HG03571 (cell line): ENCODE measurements around the gene RNF187.

Experiments
- ATAC-seq: cut with Tn5 transposase; IDR thresholded peaks from one replicate; pipeline ENCODE4 v1.9.1; 2021; ENCODE audit not compliant: unreplicated experiment

The RNF187 gene

DNA sequence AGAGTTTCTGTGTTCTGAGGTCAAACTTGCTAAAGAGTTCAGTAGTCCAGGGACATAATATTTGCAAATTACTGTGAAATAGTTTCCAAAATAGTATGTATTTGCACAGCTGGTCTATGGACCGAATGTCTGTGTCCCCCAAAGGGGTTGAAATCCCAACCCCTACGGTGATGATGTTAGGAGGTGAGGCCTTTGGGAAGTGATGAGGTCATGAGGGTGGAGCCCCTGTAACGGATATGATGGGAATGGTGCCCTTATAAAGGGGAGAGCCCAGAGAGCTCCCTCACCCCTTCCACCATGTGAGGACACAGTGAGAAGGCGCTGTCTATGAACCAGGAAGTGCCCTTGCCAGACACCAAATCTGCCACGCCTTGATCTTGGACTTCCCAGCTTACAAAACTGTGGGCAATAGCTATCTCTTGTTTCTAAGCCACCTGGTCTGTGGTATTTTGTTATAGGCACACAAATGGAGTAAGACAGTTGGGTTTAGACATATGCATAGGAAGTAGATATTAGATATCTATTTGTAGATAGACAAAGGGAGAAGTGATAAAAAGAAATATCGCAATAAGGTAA, 21.7 kb downstream of the RNF187 start:
- ATAC-seq, result no peak

DNA sequence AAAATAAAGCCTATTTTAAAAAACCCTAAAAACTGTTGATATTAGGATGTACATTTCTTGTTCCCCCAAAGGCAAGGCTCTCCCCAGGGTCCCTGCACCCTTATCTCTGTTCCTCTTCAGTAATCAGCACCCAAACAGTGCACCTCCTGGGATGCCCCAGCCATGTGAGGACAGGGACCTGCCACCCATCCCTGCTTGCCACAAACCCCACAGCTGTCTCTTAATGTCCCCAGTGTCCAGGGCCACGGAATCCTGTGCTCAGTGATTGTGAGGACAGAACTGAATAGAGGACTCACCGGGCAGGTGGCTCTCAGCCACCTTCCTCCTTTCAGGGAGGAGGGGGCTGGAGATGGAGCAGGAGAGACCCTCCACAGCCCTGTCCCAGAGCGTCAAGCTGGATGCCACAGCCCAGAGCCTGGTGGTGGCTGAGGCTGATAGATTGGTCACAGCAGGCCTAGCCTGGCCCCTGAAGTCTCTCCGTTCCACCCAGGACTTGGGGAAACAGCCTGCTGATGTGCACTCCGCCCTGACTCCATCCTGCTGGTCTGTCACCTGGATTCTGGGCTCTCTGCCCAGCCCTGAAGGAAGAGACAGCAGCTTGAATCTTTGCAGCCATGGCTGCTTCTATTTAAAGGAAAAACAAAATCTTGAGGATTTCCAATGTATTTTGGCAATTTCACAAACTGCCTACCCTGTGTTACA, 23.1 kb downstream of the RNF187 start:
- no peak for ATAC-seq

DNA sequence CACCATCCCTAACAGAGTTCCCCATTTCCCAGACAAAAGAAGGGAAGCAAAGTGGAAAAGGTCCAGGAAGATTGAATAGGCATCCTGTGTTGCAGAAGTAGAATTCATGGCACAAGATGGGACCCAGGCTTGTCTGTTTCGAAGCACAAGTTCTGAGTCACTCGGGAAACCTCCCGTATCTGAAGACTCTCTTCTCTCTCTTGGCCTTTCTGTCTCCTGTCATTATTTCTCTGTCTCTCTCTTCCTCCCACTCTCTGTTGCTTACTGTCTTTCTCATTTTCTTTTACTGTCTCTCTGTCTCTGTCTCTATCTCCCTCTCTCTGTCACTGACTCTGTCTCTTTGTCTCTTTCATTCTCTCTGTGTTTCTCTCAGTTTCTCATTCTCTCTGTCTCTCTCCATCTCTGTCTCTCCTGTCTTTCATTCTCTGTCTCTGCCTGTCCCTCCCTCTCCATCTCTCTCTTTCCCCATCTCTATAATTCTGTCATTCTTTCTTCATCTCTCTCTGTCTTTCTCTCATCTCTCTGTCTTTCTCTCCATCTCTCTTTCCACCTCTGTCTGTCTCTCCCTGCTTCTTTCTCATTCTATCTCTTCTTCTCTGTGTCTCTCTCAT, 23.7 kb downstream of the RNF187 start:
- ATAC-seq, result no peak

DNA sequence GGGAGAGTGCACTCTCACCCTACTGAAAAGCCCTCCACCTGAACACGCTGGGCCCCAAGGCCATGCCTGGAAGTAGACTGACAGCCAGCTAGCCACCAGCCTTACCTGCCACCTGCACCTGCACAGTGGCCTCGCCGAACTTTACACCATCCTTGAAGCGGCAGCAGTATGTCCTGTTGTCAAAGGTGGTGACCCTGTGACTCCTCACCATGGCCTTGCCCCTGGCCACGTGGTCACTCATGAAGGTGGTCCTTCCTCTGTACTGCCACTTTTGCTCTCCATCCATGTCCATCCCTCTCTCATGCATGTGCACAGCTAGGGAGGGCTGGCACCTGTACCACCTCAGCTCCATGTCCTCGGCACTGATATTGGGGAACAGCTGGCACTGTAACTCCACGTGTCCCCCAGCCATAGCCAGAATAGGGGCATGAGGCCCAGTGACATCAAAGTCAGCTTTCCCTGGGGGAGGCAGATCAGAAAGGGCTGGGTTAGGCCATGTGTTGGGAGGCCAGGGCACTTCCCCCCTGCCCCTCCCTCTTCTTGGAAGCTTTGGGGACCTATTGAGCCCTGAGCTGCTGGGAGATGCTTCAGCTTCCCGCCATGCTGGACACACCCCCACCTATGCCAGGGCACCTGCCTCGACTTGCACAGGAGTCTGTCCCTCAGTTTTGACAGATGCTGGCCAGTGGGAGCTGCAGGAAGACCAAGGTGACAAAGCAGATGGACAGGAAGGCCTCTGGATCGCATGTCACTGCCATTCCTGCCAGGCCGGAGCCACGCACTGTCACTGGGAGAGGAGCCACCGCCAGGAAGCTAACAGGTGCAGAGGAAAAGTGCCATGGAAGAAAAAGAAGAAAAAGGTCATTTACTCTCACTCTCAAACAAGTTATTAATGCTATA, 24.6 kb downstream of the RNF187 start:
- ATAC-seq, result no peak

DNA sequence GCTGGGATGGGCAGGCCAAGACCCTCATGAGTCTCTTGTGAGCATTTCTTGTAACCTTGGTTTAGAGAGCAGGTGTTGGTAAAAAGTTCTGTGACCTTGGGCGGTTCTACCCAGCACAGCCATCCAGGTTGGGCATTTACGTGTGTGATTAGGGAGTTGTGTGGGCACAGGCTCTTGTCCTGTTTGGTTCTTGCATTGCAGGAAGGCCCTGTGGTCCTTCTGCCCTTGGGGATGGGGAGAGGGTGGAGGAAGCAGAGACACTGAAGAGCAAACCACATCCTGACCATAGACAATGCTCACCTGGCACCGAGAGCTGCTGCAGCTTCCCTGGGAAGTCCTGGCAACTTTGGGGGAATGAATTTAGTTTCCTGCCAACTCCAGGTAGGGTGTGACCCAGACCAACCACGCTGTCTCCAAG, 25.6 kb downstream of the RNF187 start:
- no peak for ATAC-seq

DNA sequence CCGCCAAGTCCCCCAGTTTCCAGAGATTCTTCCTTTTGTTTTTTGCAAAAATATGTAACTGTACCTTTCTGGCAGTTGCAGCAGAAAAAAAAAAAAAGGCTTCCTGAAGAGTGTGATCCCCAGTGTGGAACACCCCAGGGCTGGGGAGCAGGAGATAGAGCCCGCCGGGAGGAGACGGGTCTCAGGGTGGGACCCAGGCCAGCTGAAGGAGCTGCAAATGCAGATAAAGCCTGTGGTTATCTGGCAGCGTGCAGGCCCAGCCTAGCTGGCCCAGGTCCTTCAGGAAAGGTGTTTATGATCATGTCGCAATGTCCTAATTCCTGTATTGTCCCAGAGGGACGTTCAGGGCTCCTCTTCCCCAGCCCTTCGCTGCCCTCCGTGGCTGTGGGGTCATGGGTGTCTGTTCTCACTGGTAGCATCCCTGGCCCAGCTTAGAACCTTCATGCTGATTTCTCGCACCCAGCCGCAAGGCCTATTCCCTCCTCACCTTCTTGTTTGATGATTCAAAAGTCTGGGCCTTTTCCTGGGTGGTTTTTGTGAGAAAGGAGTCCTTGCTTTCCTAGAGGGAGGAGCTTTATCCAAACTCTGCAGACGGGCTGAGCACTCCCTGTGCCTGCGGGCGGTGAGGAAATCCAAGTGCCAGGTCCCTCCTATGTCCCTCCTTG, 26.2 kb downstream of the RNF187 start:
- no peak for ATAC-seq

DNA sequence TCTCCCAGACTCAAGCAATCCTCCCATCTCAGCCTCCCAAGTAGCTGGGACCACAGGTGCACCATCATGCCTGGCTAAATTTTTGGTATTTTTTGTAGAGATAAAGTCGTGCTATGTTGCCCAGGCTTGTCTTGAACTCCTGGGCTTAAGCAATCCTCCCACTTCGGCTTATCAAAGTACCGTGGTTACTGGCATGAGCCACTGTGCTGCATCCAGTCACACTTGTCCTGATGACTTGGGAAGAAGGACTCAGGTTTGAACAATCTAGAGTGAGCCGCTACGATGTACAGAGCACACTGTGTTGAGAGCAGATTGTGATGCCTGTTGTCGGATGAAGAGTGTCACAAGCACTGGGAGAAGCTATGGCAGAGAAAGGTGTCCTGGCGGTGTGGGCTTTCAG, 27.2 kb downstream of the RNF187 start:
- ATAC-seq, result no peak

DNA sequence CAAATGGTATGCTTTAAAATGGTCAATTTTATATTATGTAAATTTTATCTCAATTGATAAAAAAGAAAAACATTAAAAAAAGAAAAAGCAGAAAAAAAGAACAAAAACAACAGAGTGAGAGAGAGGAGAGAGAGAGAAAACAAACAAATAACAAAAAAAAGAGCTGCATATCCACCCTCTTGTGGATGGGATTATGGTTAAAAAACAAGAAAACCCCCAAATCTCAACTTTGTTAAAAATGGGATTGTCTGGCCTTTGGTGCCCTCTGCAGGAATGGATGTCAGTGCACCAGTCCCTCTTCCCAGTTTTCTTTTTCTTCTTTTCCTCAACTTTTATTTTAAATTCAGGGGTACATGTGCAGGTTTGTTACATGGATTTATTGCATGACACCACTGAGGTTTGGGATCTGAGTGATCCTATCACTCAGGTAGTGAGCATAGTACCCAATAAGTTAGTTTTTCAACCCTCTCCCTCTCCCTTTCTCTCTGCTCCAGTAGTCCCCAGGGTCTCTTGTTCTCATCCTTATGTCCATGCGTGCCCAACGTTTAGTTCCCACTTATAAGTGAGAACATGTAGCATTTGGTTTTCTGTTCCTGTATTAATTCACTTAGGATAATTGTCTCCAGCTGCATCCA, 28.1 kb downstream of the RNF187 start:
- no peak for ATAC-seq

DNA sequence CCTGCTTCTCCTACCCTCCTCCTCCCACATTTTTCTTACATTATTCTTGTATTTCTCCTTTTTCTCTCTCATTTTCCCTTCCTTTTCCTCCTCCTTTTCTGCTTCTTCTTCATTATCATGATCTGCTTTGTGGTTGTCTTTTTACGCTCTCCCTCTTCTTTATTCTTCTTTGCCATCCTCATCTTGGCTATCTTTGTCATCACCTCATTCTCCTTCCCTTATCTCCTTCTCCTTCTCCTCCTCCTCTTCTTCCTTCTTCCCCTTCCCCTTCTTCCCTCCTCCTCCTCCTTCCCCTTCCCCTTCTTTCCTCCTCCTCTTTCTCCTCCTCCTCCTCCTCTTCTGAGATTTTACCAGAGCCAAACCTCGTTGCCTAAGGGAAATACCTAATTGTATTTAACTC, 30.5 kb downstream of the RNF187 start:
- ATAC-seq, result no peak

DNA sequence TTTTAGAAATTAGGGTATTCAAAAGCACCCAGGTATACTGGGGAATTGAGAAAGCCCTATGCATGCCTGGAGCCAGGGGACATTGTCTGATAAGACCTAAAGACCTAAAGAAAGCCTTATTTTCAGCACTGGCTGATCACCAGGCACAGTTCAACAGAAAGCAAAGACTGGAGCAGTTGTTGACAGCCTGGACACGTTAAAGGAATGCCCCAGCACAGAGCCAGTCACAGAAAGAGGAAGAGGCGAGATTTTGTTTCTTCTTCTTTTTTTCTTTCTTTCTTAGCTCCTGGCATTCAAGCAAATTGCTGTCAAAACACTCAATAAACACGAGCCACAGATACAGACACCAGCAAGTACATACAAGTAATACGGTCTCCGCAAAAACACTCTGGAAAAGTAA, 40.4 kb downstream of the RNF187 start:
- no peak for ATAC-seq

DNA sequence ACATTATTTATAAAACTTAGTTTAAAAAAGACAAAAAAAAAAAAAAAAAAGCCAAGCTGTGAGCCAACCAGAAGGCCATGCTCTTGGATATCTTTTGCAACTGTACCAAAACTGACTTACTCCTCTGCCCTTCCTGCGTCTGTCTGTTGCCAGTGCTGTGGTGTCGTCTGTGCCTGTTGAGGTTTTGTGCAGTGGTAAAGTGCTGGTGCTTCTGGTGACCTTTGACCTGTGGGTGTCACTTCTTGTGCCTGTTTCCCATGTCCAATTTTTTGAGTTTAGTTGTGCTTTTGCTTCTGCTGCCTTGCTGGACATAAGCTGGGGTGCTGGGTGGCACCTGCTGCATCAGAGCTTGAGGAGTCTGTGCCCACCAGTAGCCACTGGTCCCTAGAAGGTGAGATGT, 41.4 kb downstream of the RNF187 start:
- no peak for ATAC-seq

DNA sequence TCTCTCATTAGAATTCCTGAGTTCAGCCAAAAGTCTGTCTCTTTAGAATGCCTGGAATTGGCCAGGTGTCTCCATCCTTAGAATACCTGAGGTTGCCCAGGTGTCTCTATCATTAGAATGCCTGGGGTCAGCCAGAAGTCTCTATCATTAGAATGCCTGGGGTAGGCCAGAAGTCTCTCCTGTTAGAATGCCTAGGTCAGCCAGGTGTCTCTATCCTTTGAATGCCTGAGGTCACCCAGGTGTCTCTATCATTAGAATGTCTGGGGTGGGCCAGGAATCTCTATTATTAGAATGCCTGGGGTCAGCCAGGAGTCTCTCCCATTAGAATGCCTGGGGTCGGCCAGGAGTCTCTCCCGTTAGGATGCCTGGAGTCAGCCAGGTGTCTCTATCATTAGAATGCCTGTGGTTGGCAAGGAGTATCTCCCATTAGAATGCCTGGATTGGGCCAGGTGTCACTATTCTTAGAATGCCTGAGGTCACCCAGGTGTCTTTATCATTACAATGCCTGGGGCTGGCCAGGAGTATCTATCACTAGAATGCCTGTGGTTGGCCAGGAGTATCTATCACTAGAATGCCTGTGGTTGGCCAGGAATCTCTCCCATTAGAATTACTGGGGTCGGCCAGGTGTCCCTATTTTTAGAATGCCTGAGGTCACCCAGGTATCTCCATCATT, 43.0 kb downstream of the RNF187 start:
- ATAC-seq, result no peak

DNA sequence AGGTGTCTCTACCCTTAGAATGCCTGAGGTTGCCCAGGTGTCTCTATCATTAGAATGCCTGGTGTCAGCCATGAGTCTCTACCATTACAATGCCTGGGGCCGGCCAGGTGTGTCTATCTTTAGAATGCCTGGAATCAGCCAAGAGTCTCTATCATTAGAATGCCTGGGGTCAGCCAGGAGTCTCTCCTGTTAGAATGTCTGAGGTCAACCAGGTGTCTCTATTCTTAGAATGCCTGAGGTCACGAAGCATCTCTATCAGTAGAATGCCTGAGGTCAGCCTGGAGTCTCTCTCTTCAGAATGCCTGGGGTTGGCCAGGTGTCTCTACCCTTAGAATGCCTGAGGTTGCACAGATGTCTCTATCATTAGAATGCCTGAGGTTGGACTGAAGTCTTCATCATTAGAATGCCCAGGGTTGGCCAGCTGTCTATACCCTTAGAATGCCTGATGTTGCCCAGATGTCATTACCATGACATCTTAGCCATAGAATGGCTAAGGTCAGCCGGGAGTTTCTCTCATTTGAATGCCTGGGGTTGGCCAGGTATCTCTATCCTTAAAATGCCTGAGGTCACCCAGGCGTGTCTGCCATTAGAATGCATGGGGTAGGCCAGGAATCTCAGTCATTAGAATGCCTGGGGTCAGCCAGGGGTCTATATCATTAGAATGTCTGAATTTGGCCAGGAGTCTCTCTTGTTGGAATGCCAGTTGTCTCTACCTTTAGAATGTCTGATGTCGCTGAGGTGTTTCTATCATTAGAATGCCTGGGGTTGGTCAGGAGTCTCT, 44.0 kb downstream of the RNF187 start:
- ATAC-seq, result no peak

DNA sequence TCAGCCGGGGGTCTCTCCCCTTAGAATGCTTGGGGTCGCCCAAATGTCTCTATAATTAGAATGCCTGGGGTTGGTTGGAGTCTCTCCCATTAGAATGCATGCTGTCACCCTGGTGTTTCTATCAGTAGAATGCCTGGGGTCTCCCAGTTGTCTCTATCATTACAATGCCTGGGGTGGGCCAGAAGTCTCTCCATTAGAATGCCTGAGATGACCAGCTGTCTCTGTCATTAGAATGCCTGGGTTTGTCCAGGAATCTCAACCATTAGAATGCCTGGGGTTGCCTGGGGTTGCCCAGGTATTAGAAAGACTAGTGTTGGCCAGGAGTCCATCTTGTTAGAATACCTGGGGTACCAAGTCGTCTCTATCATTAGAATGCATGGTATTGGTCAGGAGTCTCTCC, 51.6 kb downstream of the RNF187 start:
- no peak for ATAC-seq

DNA sequence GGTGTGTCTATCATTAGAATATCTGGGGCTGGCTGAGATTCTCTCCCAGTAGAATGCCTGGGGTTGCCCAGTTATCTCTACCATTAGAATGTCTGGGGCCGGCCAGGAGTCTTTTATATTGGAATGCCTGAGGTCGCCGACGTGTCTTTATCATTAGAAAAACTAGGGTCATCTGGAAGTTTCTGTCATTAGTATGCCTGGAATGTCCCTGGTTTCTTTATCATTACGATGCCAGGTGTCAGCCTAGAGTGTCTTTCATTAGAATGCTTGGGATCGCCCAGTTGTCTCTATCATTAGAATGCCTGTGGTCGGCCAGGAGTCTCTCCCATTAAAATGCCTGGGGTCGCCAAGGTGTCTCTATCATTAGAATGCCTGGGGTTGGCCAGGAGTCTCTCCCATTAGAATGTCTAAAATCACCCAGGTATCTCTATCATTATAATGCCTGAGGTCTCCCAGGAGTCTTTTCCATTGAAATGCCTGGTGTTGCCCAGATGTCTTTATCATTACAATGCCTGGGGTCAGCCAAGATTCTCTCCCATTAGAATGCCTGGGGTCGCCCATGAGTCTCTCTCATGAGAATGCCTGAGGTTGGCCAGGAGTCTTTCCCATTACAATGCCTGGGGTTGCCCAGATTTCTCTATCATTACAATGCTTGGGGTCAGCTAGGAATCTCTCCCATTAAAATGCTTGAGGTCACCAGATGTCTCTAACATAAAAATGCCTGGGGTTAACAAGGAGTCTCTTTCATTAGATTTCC, 53.2 kb downstream of the RNF187 start:
- ATAC-seq, result no peak

DNA sequence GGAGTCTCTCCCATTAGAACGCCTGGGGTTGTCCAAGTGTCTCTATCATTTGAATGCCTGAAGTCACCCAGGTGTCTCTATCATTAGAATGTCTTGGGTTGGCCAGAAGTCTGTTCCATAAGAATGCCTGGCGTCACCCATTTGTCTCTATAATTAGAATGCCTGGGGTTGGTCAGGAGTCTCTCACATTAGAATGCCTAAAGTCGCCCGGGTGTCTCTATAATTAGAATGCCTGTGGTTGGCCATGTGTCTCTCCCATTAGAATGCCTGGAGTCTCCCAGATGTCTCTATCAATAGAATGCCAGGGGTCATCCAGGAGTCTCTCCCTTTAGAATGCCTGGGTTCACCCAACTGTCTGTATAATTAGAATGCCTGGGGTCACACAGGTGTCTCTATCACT, 54.5 kb downstream of the RNF187 start:
- ATAC-seq, result no peak

DNA sequence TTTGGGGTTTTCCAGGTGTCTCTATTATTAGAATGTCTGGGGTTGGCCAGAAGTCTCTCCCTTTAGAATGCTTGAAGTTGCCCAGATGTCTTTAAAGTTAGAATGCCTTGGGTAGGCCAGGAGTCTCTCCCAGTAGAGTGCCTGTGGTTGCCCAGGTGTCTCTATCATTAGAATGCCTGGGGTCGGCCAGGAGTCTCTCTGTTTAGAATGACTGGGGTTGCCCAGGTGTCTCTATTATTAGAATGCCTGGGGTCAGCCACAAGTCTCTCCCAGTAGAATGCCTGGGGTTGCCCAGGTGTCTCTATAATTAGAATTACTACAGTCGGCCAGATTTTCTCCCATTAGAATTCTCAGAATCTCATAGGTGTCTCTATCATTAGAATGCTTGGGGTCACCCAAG, 55.2 kb downstream of the RNF187 start:
- no peak for ATAC-seq

DNA sequence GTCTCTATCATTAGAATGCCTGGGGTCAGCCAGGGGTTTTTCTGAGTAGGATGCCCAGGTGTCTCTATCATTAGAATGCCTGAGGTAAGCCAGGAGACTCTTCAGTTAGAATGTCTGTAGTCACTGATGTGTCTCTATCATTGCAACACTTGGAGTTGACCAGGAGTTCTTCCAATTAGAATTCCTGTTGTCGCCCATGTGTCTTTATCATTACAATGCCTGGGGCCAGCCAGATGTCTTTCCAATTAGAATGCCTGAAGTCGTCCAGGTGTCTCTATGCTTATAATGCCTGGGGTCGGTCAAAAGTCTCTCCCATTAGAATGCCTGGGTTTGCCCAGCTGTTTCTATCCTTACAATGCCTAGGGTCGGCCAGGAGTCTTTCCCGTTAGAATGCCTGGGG, 55.8 kb downstream of the RNF187 start:
- no peak for ATAC-seq

DNA sequence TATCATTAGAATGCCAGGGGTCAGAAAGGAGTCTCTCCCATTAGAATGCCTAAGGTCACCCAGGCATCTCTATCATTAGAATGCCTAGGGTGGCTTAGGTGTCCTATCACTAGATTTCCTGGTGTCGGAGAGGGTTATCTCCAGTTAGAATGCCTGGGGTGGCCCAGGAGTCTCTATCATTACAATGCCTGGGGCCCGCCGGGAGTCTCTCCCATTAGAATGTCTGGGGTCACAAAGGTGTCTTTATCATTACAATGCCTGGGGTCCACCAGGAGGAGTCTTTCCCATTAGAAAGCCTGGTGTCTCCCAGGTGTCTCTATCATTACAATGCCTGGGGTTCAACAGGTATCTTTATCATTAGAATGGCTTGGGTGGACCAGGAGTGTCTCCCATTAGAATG, 56.2 kb downstream of the RNF187 start:
- ATAC-seq, result no peak
